HG02588 (cell line): ENCODE results near the gene EMC8.

Experiments
- ATAC-seq: cut with Tn5 transposase; IDR thresholded peaks from one replicate; pipeline ENCODE4 v1.9.1; 2021; ENCODE audit warnings: mild to moderate bottlenecking, moderate library complexity; ENCODE audit not compliant: unreplicated experiment

EMC8 gene

DNA sequence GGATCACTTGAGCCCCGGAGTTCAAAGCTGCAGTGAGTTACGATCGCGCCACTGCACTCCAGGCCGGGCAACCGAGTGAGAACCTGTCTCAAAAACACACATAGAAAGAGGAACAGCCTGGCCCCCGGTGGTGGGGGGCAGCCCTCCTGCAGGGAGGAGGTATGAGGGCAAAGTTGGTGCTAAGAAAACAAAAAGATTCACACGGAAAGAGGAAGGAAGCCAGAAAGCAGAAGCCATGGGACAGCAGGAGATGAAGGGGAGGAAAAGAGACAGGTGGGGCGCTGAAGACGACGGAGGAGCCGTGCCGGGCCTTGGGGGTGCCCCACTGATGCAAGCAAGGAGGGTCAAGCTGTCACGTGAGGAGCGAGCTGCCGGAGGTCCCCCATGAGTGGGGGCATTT, 40.2 kb downstream of the EMC8 start:
- no peak for ATAC-seq

- no peak for ATAC-seq
Observed at GRCh38 chr16:85757341-85757822, 42.0 kb downstream of the EMC8 start.

- ATAC-seq, result no peak
Observed at GRCh38 chr16:85755929-85756768, 43.2 kb downstream of the EMC8 start.

GRCh38 chr16:85754413-85754812, 44.9 kb downstream of the EMC8 start:
- ATAC-seq, result no peak

DNA sequence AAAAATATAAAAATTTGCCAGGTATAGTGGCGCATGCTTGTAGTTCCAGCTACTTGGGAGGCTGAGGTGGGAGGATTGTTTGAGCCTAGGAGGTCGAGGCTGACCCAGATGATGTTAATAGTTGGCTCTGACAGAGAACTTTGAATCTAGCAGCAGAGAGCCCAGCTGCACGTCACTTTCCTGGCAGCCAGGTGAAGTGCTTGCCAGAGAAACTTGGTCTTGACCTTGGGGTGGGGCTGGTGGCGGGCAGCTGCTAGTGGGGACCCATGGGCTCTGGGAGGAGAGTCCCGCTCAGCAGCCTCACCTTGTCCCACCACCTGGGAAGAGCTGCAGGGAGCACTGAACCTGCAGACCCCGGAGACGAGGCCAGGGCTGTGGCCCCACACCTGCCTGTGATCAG, 45.4 kb downstream of the EMC8 start:
- no peak for ATAC-seq

DNA sequence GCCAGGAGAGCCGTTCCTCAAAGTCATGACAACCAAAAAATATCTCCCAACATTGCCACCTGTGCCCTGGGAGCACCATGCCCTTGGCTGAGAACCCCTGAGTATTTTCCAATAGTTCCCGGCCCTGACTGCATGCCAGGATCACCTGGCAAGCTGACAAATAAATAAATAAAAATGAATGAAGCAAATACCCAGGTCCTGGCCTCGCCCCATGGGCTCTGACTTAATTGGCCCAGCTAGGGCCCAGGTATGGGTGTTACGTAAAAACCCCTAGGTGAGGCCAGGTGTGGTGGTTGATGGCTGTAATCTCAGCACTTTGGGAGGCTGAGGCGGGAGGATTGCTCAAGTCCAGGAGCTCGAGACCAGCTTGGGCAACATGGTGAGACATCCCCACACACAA, 45.8 kb downstream of the EMC8 start:
- ATAC-seq, result no peak

GRCh38 chr16:85752511-85753420, 46.6 kb downstream of the EMC8 start:
- ATAC-seq, result no peak

DNA sequence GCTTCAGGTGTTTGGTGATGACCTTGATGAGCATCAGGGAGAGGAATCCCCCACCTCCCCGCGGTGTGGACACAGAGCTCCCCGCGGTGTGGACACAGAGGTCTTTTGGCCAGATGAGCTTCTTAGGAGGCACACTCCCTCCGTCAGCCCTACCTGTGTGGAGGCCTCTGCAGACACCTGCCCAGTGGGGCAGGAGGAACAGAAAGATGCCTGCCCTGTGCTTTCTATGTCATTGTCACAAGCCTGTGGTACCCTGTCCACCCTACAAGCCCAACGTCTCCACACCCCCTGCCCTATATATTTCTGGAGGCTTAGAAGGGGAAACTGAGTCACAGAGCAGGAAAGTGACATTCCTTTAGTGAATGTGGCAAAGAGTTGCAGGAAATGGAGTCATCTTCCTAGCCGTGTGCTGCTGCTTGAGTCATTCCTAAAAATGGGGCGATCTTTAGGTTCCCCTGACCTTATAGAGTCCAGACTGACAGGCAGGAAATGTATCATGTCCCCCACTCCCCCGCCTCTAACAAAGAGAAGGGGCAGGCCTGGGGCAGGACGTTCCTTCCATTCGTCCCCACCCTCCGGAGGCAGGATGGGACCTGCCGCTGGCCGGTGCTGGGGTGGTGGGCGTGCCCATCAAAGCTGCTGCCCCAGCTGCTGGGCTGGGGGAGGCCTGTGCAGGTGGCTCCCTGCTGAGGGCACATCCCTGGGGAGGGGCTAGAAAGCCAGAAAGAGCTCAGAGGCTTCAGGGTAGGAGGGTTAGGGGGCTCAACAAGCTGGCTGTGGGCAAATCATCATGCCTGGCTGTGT, 47.4 kb downstream of the EMC8 start:
- no peak for ATAC-seq

GRCh38 chr16:85750827-85751697, 48.3 kb downstream of the EMC8 start, which contains the start of gene C16orf74:
TSS of gene C16orf74 (minus strand) at chr16:85751096. CDS start at chr16:85735217, 15,879 bp downstream.
- ATAC-seq, result peak; percentile 48

DNA sequence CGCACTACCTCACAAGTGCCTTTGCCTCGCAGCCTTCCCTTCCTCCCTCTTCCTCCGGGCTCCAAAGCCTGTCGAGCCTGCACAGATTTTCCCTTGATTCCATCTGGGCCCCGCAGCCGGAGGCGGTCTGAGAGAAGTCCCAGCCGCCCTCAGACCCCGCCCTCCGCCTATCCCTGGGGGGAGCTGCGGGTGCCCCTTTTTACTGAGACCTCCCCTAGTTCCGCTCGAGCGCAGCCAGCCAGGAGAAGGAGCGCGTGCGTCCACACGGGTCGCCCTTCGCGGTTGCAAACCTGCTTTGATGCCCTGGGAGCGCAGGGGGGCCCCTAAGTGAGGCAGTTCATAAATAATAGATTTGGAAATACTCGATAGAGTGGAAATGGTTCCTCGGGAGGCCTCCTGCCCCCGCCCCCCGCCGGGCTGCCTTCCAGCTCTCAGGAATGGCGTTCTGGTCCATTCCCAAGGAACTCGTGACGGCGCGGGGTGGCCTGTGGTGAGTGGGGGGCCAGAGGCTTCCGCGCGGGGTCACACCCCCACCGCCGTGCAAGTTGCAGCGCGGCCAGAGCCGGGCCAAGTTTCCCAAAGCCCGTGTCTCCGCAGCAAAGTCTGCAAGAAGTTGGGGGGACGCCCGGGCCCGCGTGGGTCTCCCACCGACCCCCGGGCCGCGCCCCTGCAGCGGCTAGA, 49.1 kb downstream of the EMC8 start:
- ATAC-seq, result no peak

DNA sequence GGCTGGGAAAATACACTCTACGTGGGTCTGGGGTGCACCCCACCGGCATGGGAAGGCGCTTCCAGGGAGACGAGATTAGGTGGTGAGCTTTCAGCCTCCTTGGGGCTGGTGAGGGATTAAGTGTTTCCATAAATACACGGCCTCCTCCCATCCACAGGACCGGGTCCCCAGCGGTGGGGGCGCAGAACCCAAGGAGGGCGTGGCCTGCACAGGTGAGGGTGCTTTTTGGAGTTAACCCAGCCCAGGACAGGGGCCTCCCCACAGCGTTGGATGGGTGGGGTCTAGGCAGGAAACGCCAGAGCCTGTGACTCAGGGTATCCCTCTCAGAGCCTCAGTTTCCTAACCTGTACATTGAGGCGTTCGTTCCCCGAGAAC, 49.6 kb downstream of the EMC8 start:
- no peak for ATAC-seq

DNA sequence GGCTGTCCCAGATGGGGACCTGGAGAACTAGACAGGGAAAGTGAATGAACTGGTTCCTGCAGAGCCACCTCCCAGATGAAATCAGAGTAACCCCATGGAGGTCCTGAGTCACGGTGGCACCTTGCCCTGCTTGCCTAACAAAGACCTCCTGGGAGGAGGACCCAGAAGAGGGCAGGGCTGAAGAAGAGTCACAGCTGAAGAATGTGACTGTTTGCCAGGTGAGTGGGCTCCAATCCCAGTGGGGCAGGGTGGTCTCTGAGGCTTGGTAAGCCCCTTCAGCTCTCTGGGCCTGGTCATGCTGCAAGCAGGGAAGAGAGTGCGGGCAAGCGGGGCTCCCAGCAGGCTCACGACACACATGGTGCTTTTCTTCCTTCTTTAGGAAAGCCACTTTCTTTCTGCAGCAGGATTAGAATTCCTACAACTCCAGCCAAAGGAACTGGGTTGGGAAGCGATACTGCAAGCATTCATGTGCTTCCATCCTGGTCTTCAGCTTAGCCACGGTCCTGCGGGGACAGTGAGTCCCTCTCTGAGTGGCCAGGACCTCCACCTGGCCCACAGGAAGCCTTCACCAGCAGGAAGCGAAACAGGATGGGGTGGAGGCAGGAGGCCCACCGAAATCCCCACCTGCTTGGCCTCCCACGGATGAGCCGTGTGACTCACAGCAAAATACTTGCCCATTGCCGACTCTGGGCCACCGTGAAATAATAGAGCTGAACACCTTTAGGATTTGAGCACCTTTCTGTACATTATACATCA, 52.7 kb downstream of the EMC8 start:
- ATAC-seq, result no peak

DNA sequence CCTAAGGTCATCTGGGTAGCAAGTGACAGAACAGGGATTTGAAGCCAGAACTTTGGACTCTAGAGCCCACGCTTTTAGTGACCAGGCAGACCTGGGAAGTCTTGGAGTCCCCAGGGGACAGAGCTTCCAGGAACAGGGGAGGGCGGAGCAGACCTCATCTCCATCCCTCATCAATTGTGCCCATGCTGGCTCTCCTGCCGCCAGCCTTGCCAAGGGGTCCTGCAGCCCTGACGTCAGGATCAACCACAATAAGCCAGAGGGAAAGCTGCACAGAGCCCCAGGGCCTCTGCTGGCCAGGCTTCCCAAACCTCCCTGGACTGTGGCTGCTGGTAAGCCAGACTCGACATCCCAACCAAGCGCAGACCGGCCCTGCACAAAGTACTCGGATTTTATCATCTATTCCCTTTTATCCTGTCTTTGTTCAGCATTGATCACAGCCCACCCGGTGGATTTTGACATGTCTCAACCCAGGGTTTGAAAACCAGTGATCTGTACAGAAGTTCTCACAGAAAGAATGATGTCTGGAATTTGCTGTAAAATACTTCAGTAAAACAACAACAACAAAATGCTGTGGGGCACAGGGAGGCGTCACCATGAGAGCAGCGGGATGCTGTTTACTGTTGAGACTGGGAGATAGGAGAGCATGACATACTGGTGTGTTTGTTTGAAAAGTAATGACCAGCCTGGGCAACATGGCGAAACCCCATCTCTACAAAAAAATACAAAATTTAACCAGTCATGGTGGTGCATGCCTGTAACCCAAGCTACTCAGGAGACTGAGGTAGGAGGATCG, 60.2 kb downstream of the EMC8 start:
- ATAC-seq, result no peak

DNA sequence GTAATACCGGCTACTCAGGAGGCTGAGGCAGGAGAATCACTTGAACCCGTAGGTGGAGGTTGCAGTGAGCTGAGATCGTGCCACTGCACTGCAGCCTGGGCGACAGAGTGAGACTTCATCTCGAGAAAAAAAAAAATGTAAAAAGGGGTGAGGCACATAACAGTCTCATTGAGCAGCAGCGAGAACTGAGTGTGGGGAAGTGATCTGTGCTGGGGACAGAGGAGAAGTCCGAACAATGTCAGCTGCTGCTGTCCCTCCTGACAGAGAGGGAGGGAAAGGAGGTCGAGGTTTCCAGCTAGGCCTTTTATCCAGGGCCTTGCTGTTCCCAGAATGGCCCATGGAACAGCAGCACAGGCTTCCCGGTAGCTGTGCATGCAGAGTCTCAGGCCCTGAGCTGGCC, 62.4 kb downstream of the EMC8 start:
- ATAC-seq, result no peak

DNA sequence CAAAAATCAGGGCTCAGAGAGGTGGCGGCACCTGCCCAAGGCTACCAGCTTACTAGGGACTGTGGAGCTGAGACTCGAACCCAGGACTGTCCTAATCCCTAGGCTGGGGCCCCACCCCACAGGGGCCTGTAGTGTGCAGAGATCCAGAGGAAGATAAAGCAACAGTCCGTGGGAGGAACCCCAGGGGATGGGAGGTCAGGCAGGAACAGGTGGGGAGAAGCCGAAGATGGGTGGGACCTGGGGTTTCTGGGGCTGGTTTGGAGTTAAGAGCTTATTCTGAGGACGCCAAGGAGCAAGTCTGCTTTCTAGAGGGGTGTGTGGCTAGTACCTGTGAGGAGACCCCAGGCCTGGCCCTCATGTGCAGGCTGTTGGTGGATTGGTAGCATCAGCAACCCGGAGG, 63.4 kb downstream of the EMC8 start:
- ATAC-seq, result no peak

DNA sequence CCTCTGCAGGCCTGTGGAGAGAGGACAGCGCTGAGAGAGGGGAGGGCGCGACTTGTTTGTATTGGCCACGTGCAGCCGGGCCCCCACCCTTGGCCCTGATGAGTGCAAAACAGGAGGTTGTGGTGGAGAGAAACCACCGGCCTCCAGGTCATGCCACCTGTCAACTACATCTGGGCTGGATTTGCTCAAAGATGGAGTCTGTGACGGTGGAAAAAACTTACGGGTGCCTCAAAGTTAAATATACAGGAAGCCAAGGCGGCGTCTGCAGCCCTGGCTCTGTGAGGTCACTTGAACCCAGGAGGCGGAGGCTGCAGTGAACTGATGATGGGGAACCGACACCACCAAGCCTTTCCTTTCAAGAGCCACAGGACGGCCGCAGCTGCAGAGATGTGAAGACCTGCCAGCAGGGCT, 64.1 kb downstream of the EMC8 start:
- ATAC-seq, result no peak

DNA sequence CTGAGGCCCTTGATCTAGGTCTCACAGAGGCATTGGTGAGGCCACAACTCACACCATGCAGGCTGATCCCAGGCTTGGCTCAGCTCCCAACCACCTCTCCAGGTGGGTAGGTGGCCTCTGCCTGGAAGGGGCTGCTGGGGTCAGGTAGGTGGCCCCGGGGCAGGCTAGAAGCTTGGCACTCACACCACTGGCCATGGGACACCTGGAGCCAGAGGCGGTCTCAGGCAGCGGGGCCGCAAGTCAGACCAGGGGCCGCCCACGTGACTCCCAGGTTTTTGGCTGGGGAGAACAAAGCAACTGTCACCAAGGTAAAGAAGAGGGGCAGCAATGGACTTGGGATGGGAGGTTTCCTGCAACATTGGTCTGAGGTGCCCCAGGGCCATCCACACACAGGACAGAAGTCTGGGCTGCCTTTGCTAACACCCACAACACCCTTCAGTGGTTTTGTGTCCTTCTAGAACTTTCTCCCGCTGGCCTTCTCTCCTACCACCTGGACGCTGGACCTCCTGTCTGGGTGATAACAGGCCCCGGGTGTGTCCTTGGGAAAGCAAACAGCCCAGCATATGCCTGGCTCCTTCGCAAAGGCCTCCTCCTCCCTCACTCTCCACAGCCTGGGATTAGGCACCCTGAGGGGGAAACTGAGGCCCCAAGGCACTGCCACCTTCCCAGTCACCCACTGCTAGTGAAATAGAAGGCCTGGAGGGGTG, 64.9 kb downstream of the EMC8 start:
- no peak for ATAC-seq
